ENCODE results near the gene FHOD3. TPM values are rescaled to one million over a fixed set of nuclear protein-coding genes. Genes with fewer than 3 reads are reported as not detected.

The FHOD3 gene
- total and polyA plus RNA-seq, 3 experiments from 2014 or later = not detected

DNA sequence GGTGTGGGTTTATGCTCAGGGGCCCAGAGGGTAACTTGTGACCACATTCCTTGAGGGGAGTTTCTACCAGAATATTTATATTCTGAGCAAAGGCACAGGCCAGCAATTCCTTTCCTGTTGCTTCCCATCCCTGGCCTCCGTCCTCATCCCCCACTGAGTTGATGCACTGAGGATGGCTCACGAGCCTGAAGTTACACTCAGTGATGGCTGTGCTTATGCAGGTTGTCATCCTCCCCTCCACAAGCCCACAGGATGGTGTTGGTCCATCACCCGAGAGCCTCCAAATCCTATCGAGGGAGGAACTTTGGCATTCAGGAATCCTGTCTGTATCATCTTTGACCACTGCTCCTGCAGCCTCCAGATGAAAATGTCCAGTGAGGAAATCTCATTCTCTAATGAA, 28.4 kb upstream of the FHOD3 start:
- no peak overlapping the region for H3K4me3 Mint-ChIP-seq
- peaks cover 3 to 32% of the 10 kb centered on the region in 2 donors for H3K27me3 Mint-ChIP-seq
- no peak overlapping the region for H3K27ac Mint-ChIP-seq
- CTCF ChIA-PET = no interaction called here
- Histone ChIP-seq H3K27me3 (ENCODE audit: insufficient read depth, low read length, poor library complexity, severe bottlenecking) (no peaks in the 10 kb centered on the region), H3K9me3 (ENCODE audit: low read length) (no peaks in the 10 kb centered on the region), H3K4me1 (ENCODE audit: insufficient read depth, low read length) (no peaks in the 10 kb centered on the region), H3K4me3 (ENCODE audit: low read length) (no peak overlapping the region), H3K27ac (ENCODE audit: low read depth, low read length) (no peak overlapping the region), H3K36me3 (ENCODE audit: insufficient read depth, low read length) (no peaks in the 10 kb centered on the region)
- DNase-seq = no peak
- H3K4me1 Mint-ChIP-seq = no peaks in the 10 kb centered on the region
- H3K36me3 Mint-ChIP-seq = peaks cover 0 to 1% (median 0%) of the 10 kb centered on the region in 3 donors
- H3K9me3 Mint-ChIP-seq = no peaks in the 10 kb centered on the region
- POLR2A ChIA-PET = no interaction called here

GRCh38 chr18:36271153-36271552, 26.4 kb upstream of the FHOD3 start:
- peaks cover 0 to 1% (median 0%) of the 10 kb centered on the region in 3 donors for H3K36me3 Mint-ChIP-seq
- POLR2A ChIA-PET = no interaction called here
- no peaks in the 10 kb centered on the region for H3K4me1 Mint-ChIP-seq
- H3K4me1 ChIP-seq (ENCODE audit: insufficient read depth, low read length) = no peaks in the 10 kb centered on the region
- H3K36me3 ChIP-seq (ENCODE audit: insufficient read depth, low read length) = no peaks in the 10 kb centered on the region
- CTCF ChIA-PET = no interaction called here
- H3K27ac ChIP-seq (ENCODE audit: low read depth, low read length) = no peak overlapping the region
- peaks cover 8 to 31% of the 10 kb centered on the region in 2 donors for H3K27me3 Mint-ChIP-seq
- H3K4me3 ChIP-seq (ENCODE audit: low read length) = no peak overlapping the region
- H3K27ac Mint-ChIP-seq = no peak overlapping the region
- H3K9me3 Mint-ChIP-seq = no peaks in the 10 kb centered on the region
- H3K9me3 ChIP-seq (ENCODE audit: low read length) = no peaks in the 10 kb centered on the region
- DNase-seq = no peak
- H3K4me3 Mint-ChIP-seq = no peak overlapping the region
- no peaks in the 10 kb centered on the region for H3K27me3 ChIP-seq (ENCODE audit: insufficient read depth, low read length, poor library complexity, severe bottlenecking)

DNA sequence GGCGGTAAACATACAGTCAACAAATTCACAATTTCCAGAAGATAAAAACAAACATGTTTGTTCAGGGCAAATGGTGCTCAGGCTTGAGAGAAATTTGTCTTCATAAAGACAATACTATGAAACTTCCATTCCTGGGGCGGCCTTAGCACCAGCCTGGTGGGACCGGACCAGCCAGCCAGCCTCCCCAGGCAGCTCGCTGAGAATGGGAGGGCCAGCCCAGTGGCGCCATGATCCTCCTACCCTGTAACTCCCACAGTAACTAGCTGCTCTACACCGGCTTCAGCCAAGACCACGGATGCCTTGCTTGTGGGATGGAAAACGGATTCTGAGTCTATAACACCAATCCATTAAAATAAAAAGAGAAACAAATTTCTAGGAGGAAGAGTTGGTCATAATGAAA, 24.2 kb upstream of the FHOD3 start:
- Histone ChIP-seq H3K9me3 (ENCODE audit: low read length) (no peaks in the 10 kb centered on the region), H3K4me1 (ENCODE audit: insufficient read depth, low read length) (no peaks in the 10 kb centered on the region), H3K36me3 (ENCODE audit: insufficient read depth, low read length) (no peaks in the 10 kb centered on the region), H3K4me3 (ENCODE audit: low read length) (no peak overlapping the region), H3K27ac (ENCODE audit: low read depth, low read length) (no peak overlapping the region), H3K27me3 (ENCODE audit: insufficient read depth, low read length, poor library complexity, severe bottlenecking) (no peaks in the 10 kb centered on the region)
- DNase-seq = no peak
- no peaks in the 10 kb centered on the region for H3K4me1 Mint-ChIP-seq
- H3K4me3 Mint-ChIP-seq = no peak overlapping the region
- ChIA-PET CTCF (no interaction called here), POLR2A (no interaction called here)
- H3K36me3 Mint-ChIP-seq = no peaks in the 10 kb centered on the region
- no peak overlapping the region for H3K27ac Mint-ChIP-seq
- no peaks in the 10 kb centered on the region for H3K9me3 Mint-ChIP-seq
- peaks cover 11 to 39% of the 10 kb centered on the region in 2 donors for H3K27me3 Mint-ChIP-seq

DNA sequence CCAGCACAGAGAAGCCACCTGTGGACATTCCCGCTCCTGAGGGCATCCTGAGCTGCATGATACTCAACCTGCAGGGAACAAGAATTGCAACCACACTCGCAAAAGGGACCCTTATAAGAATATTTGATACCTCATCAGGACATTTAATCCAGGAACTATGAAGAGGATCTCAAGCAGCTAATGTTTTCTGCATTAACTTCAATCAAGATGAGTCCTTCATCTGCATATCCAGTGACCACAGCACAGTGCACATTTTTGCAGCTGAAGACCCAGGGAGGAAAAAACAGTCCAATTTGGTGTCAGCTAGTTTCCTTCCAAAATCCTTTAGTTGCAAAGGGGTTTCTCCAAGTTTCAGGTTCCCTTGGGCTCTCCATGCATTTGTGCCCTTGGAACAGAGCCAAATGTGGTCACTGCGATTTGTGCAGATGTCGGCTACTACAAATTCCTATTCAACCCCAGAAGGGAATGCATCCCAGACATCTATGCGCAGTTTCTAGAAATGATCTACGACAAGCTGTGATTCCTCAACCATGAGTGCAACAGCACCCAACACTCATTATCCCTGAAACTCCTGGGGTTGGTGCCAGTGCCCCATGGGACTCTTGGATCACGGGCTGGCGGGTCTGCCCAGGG, 23.3 kb upstream of the FHOD3 start:
- Histone ChIP-seq H3K4me1 (ENCODE audit: insufficient read depth, low read length) (no peaks in the 10 kb centered on the region), H3K27ac (ENCODE audit: low read depth, low read length) (no peak overlapping the region), H3K27me3 (ENCODE audit: insufficient read depth, low read length, poor library complexity, severe bottlenecking) (no peaks in the 10 kb centered on the region), H3K36me3 (ENCODE audit: insufficient read depth, low read length) (no peaks in the 10 kb centered on the region), H3K4me3 (ENCODE audit: low read length) (no peak overlapping the region), H3K9me3 (ENCODE audit: low read length) (no peaks in the 10 kb centered on the region)
- Mint-ChIP-seq H3K9me3 (no peaks in the 10 kb centered on the region), H3K27me3 (peaks cover 12 to 39% of the 10 kb centered on the region in 2 donors), H3K4me1 (no peaks in the 10 kb centered on the region), H3K36me3 (no peaks in the 10 kb centered on the region), H3K27ac (no peak overlapping the region), H3K4me3 (no peak overlapping the region)
- DNase-seq = no peak
- POLR2A ChIA-PET = no interaction called here
- CTCF ChIA-PET = interaction anchor here (1.7 kb wide), 1 partner anchor 10 kb away, joined by 4 read pairs; no protein-coding TSS in a partner anchor

DNA sequence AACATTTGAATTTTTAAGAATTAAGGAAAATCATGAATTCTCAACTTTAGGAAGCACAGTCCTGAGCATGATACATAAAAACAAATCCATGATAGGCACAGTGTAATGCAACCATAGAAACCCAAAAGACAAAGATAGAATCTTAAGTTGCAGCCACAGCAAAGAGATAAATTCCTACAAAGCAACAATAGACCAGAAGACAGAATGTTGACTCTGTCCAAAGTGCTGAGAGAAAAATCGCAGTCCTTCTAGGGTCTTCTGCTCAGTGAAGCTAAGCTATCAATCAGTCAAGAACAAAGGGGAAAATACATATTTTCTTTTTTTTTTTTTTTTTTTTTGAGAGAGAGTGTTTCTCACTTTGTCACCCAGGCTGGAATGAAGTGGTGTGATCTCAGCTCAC, 22.0 kb upstream of the FHOD3 start:
- H3K27me3 Mint-ChIP-seq = peaks cover 12 to 36% of the 10 kb centered on the region in 2 donors
- CTCF ChIA-PET = interaction anchor here (1.0 to 1.7 kb wide), 2 partner anchors 9 to 180 kb away, joined by 4 read pairs; no protein-coding TSS in a partner anchor

DNA sequence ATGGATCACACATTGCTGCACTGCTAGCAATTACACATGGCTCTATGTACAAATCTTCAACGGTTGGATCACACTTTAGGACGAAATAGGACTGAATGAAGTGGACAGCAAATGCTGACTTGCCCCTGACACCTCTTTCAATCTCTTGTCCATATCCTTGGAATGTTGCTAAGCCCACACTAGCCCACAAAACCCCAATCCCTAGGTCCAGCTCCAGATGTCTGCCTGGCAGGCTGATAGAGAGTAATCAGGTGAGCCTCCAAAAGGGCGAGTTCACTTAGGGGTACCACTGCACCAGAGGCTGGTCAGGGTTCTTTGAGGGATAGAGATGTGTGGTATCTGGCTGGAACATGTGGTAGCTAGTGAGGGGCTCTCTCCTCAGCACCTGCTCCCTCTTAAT, 18.5 kb upstream of the FHOD3 start:
- H3K27me3 ChIP-seq (ENCODE audit: insufficient read depth, low read length, poor library complexity, severe bottlenecking) = no peaks in the 10 kb centered on the region
- H3K36me3 ChIP-seq (ENCODE audit: insufficient read depth, low read length) = no peaks in the 10 kb centered on the region
- ChIA-PET POLR2A (no interaction called here), CTCF (interaction anchor here (0.7 to 1.0 kb wide), 2 partner anchors 184 to 261 kb away, joined by 3 to 4 read pairs; no protein-coding TSS in a partner anchor)
- no peaks in the 10 kb centered on the region for H3K36me3 Mint-ChIP-seq
- DNase-seq = no peak
- no peaks in the 10 kb centered on the region for H3K4me1 Mint-ChIP-seq
- H3K27me3 Mint-ChIP-seq = peaks cover 16 to 47% of the 10 kb centered on the region in 2 donors
- H3K9me3 ChIP-seq (ENCODE audit: low read length) = no peaks in the 10 kb centered on the region
- no peak overlapping the region for H3K4me3 ChIP-seq (ENCODE audit: low read length)
- peak overlapping the region in 1 of 7 donors; percentile 19 for H3K4me3 Mint-ChIP-seq
- H3K4me1 ChIP-seq (ENCODE audit: insufficient read depth, low read length) = no peaks in the 10 kb centered on the region
- H3K9me3 Mint-ChIP-seq = no peaks in the 10 kb centered on the region
- H3K27ac Mint-ChIP-seq = no peak overlapping the region
- H3K27ac ChIP-seq (ENCODE audit: low read depth, low read length) = no peak overlapping the region

More for the DNA sequence above, 22.0 kb upstream of the FHOD3 start:
- H3K4me1 ChIP-seq (ENCODE audit: insufficient read depth, low read length) = no peaks in the 10 kb centered on the region
- H3K27ac ChIP-seq (ENCODE audit: low read depth, low read length) = no peak overlapping the region
- no peaks in the 10 kb centered on the region for H3K27me3 ChIP-seq (ENCODE audit: insufficient read depth, low read length, poor library complexity, severe bottlenecking)
- DNase-seq = no peak
- POLR2A ChIA-PET = no interaction called here
- Mint-ChIP-seq H3K4me3 (no peak overlapping the region), H3K36me3 (no peaks in the 10 kb centered on the region), H3K9me3 (no peaks in the 10 kb centered on the region), H3K27ac (no peak overlapping the region), H3K4me1 (no peaks in the 10 kb centered on the region)
- no peaks in the 10 kb centered on the region for H3K9me3 ChIP-seq (ENCODE audit: low read length)
- H3K36me3 ChIP-seq (ENCODE audit: insufficient read depth, low read length) = no peaks in the 10 kb centered on the region
- H3K4me3 ChIP-seq (ENCODE audit: low read length) = no peak overlapping the region

GRCh38 chr18:36281936-36282335, 15.6 kb upstream of the FHOD3 start:
- Mint-ChIP-seq H3K27ac (no peak overlapping the region), H3K4me1 (no peaks in the 10 kb centered on the region), H3K9me3 (no peaks in the 10 kb centered on the region), H3K4me3 (no peak overlapping the region), H3K27me3 (peaks cover 14 to 44% of the 10 kb centered on the region in 2 donors), H3K36me3 (no peaks in the 10 kb centered on the region)
- Histone ChIP-seq H3K9me3 (ENCODE audit: low read length) (no peaks in the 10 kb centered on the region), H3K27me3 (ENCODE audit: insufficient read depth, low read length, poor library complexity, severe bottlenecking) (no peaks in the 10 kb centered on the region), H3K27ac (ENCODE audit: low read depth, low read length) (no peak overlapping the region), H3K36me3 (ENCODE audit: insufficient read depth, low read length) (no peaks in the 10 kb centered on the region), H3K4me1 (ENCODE audit: insufficient read depth, low read length) (no peaks in the 10 kb centered on the region), H3K4me3 (ENCODE audit: low read length) (no peak overlapping the region)
- ChIA-PET CTCF (interaction anchor here (7.5 kb wide), 1 partner anchor 263 kb away, joined by 82 read pairs; no protein-coding TSS in a partner anchor), POLR2A (no interaction called here)
- DNase-seq = no peak

GRCh38 chr18:36283448-36283847, 14.1 kb upstream of the FHOD3 start:
- Histone ChIP-seq H3K4me1 (ENCODE audit: insufficient read depth, low read length) (no peaks in the 10 kb centered on the region), H3K4me3 (ENCODE audit: low read length) (no peak overlapping the region), H3K27me3 (ENCODE audit: insufficient read depth, low read length, poor library complexity, severe bottlenecking) (no peaks in the 10 kb centered on the region), H3K9me3 (ENCODE audit: low read length) (no peaks in the 10 kb centered on the region), H3K36me3 (ENCODE audit: insufficient read depth, low read length) (no peaks in the 10 kb centered on the region), H3K27ac (ENCODE audit: low read depth, low read length) (no peak overlapping the region)
- Mint-ChIP-seq H3K4me1 (no peaks in the 10 kb centered on the region), H3K9me3 (no peaks in the 10 kb centered on the region), H3K4me3 (no peak overlapping the region), H3K27me3 (peaks cover 16 to 46% of the 10 kb centered on the region in 2 donors), H3K36me3 (no peaks in the 10 kb centered on the region), H3K27ac (no peak overlapping the region)
- POLR2A ChIA-PET = no interaction called here
- no peak for DNase-seq
- CTCF ChIA-PET = interaction anchor here (1.3 to 7.5 kb wide), 7 partner anchors 9 to 748 kb away, joined by 3 to 82 read pairs (median 4); no protein-coding TSS in a partner anchor
